Endothelial cell of umbilical vein (primary cell): ENCODE data around the gene FMN1. TPM values are rescaled to one million over a fixed set of nuclear protein-coding genes. Genes with fewer than 3 reads are reported as not detected.
A peak's percentile ranks its signal among the peaks of the same experiment; 100 is the strongest.

Experiments
- BruUV-seq: library from RNA; stranded (reverse); fragments of 400-500 nt; replicated peaks from 2 replicates; lab custom pipeline; 2021; lab: Mats Ljungman, UMichigan
- CTCF ChIA-PET: fragments of 300-600, 350-600 bp; sonication (Branson Sonifier 250); formaldehyde crosslinking; loops from one replicate; lab custom pipeline; 2021; ENCODE audit warnings: antibody characterized with exemption, inconsistent platforms; lab: Charles Lee
- POLR2A ChIA-PET: fragments of 300-600, 350-600 bp; sonication (Branson Sonifier 250); formaldehyde crosslinking; loops from one replicate; lab custom pipeline; 2021; ENCODE audit warnings: antibody characterized with exemption, inconsistent platforms; lab: Charles Lee
- DNase-seq: peaks from one replicate; pipeline ENCODE4 v3.0.0-alpha.2; 2011; ENCODE audit warnings: low read depth, low spot score
- FAIRE-seq: peaks from 2 replicates; lab custom pipeline; 2011; peaks lifted over from hg19 to GRCh38; lab: Jason Lieb, UNC
- H2AFZ ChIP-seq: 2 replicates; pipeline ENCODE4 v1.6.0; 2012; ENCODE audit warnings: low read depth, low read length, control low read depth, inconsistent platforms
- H3K27ac ChIP-seq: 2 replicates; pipeline ENCODE4 v1.5.1; 2011; ENCODE audit warnings: low read depth, mild to moderate bottlenecking, control low read depth, low read length, moderate library complexity; ENCODE audit not compliant: insufficient read depth
- H3K27me3 ChIP-seq, 2 experiments: 2 replicates each; pipeline versions ENCODE4 v1.6.0 to v1.6.1; 2011; ENCODE audit warnings: low read length in 2 of 2, mixed read lengths in 1 of 2; ENCODE audit not compliant: control insufficient read depth in 2 of 2, insufficient read depth in 2 of 2
- H3K36me3 ChIP-seq, 2 experiments: 2 replicates in 1 of 2; 3 replicates in 1 of 2; pipeline ENCODE4 v1.5.1; 2011; ENCODE audit warnings: low read length in 2 of 2, mild to moderate bottlenecking in 1 of 2, moderate library complexity in 1 of 2; ENCODE audit not compliant: control insufficient read depth in 2 of 2, insufficient read depth in 2 of 2; ENCODE audit errors: extremely low read depth in 1 of 2
- H3K4me1 ChIP-seq: 3 replicates; pipeline ENCODE4 v1.5.1; 2011; ENCODE audit warnings: mild to moderate bottlenecking, low read length; ENCODE audit not compliant: control insufficient read depth, insufficient read depth; ENCODE audit errors: extremely low read depth
- H3K4me2 ChIP-seq: 2 replicates; pipeline ENCODE4 v1.6.1; 2011; ENCODE audit warnings: low read length, control low read depth, mixed read lengths; ENCODE audit not compliant: insufficient read depth
- H3K4me3 ChIP-seq, 3 experiments: fragments of 200-600 bp in 1 of 3; sonication (generic), shearing (Covaris generic) in 1 of 3; replicated peaks in 1 of 3; 2 replicates each; pipeline ENCODE4 v1.5.1; 2011 to 2016; ENCODE audit warnings: control low read depth in 3 of 3, low read length in 3 of 3, mild to moderate bottlenecking in 2 of 3, inconsistent platforms in 1 of 3, low read depth in 1 of 3, moderate library complexity in 1 of 3; ENCODE audit not compliant: insufficient read depth in 1 of 3
- H3K79me2 ChIP-seq: 2 replicates; pipeline ENCODE4 v1.6.0; 2012; ENCODE audit warnings: low read length, inconsistent platforms; ENCODE audit not compliant: control insufficient read depth, insufficient read depth
- H3K9ac ChIP-seq: replicated peaks from 2 replicates; pipeline ENCODE3; 2011; ENCODE audit warnings: low read length, control low read depth; ENCODE audit not compliant: insufficient read depth; ENCODE audit errors: extremely low read depth
- H3K9me1 ChIP-seq: replicated peaks from 3 replicates; pipeline ENCODE4 v1.6.0; 2011; ENCODE audit warnings: mild to moderate bottlenecking, low read length; ENCODE audit not compliant: control insufficient read depth, insufficient read depth; ENCODE audit errors: extremely low read depth
- H3K9me3 ChIP-seq: replicated peaks from 2 replicates; pipeline ENCODE4 v1.5.1; 2012; ENCODE audit warnings: low read length, inconsistent platforms; ENCODE audit not compliant: control insufficient read depth, insufficient read depth
- H4K20me1 ChIP-seq: replicated peaks from 2 replicates; pipeline ENCODE3; 2011; ENCODE audit warnings: mild to moderate bottlenecking, low read length; ENCODE audit not compliant: control insufficient read depth, insufficient read depth; ENCODE audit errors: extremely low read depth
- CTCF ChIP-seq, 2 donors: IDR thresholded peaks; 1 replicate in 1 of 2; 2 replicates in 1 of 2; pipeline ENCODE4 v1.5.1; 2011; ENCODE audit warnings: low read length in 2 of 2, mild to moderate bottlenecking in 2 of 2, moderate library complexity in 2 of 2, control low read depth in 1 of 2, inconsistent platforms in 1 of 2, low read depth in 1 of 2; ENCODE audit not compliant: insufficient read depth in 1 of 2; ENCODE audit errors: extremely low read depth in 1 of 2
- FOS ChIP-seq: IDR thresholded peaks from 2 replicates; pipeline ENCODE4 v1.6.1; 2011; ENCODE audit warnings: mild to moderate bottlenecking, low read length, moderate library complexity, borderline replicate concordance; ENCODE audit not compliant: insufficient read depth
- GATA2 ChIP-seq: IDR thresholded peaks from 2 replicates; pipeline ENCODE4 v1.7.0; 2011; ENCODE audit warnings: low read depth, mild to moderate bottlenecking, moderate library complexity, mixed read lengths, low read length; ENCODE audit not compliant: insufficient read length, insufficient read depth
- dilution Hi-C: fragments of 300-500 bp; cut with MboI; formaldehyde crosslinking; loops from one replicate; pipeline ENCODE4 v1.15.0; 2019; ENCODE audit warnings: low sequenced_read_pairs; ENCODE audit not compliant: extremely low pct_ligation_motif_present
- intact Hi-C: fragments of 100-400 bp; cut with micrococcal nuclease; formaldehyde crosslinking; loops from one replicate; pipeline ENCODE4 v1.10.0; 2022
- polyA plus RNA-seq, 4 experiments: library from polyadenylated mRNA; depleted of rRNA in 3 of 4; stranded (reverse) in 3 of 4; unstranded in 1 of 4; fragments of >200 nt; gene quantifications; 2 replicates each; pipeline versions ENCODE4 v1.2.1 to v1.2.3, GENCODE V29; 2011 to 2012; ENCODE audit warnings: missing spikeins in 1 of 4
- total RNA-seq: library from RNA; stranded (reverse); gene quantifications from 2 replicates; pipeline ENCODE4 v1.2.3, GENCODE V29; 2021

FMN1 gene
- total and polyA plus RNA-seq, 2 donors (not counting 3 experiments of a cell fraction or from before 2014, with no cell fraction given) = 0.01 to 0.29 TPM

- CTCF ChIA-PET = interaction anchor here (1.1 to 2.8 kb wide), 5 partner anchors 44 to 504 kb away, joined by 5 to 31 read pairs (median 9); no protein-coding TSS in a partner anchor
- intact Hi-C loops (loop anchor here (2.0 to 10.0 kb wide), 4 partner anchors 147 to 731 kb away; partner anchors contain the start of gene CHRM5), dilution Hi-C loops (no loop called here)
- H3K79me2 ChIP-seq = no peaks in the 10 kb centered on the region
- H3K9me3 ChIP-seq = no peaks in the 10 kb centered on the region
- H3K9me1 ChIP-seq = no peaks in the 10 kb centered on the region
- POLR2A ChIA-PET = no interaction called here
- peaks cover 9% of the 10 kb centered on the region in 2 experiments for H3K27me3 ChIP-seq
- no peak overlapping the region for H3K4me3 ChIP-seq
- no peak overlapping the region for H3K4me2 ChIP-seq
- H3K4me1 ChIP-seq = no peaks in the 10 kb centered on the region
- TF ChIP-seq CTCF (IDR thresholded peaks at IDR 0.05; ENCODE audit: extremely low read depth in 1 of 2, insufficient read depth in 1 of 2, low read depth in 1 of 2, low read length in 2 of 2) (peak; percentile 21 to 39), FOS (no peak)
- no peak overlapping the region for H3K27ac ChIP-seq
- H2AFZ ChIP-seq = no peak overlapping the region
- peak; percentile 41 for DNase-seq
- no TSS peak for BruUV-seq
- no peaks in the 10 kb centered on the region for H4K20me1 ChIP-seq
- H3K36me3 ChIP-seq = no peaks in the 10 kb centered on the region
- FAIRE-seq = no peak
- no peak overlapping the region for H3K9ac ChIP-seq
Measured at GRCh38 chr15:33234020-33234461, 39.5 kb upstream of the FMN1 start.

GRCh38 chr15:33226559-33227181, 32.2 kb upstream of the FMN1 start:
- no peaks in the 10 kb centered on the region for H3K4me1 ChIP-seq
- H4K20me1 ChIP-seq = no peaks in the 10 kb centered on the region
- H2AFZ ChIP-seq = no peak overlapping the region
- POLR2A ChIA-PET = no interaction called here
- dilution Hi-C loops (no loop called here), intact Hi-C loops (no loop called here)
- CTCF ChIA-PET = interaction anchor here (0.9 kb wide), 1 partner anchor 10 kb away, joined by 3 read pairs; no protein-coding TSS in a partner anchor
- BruUV-seq = no TSS peak
- no peaks in the 10 kb centered on the region for H3K36me3 ChIP-seq
- peak; percentile 58 for DNase-seq
- no peak overlapping the region for H3K9ac ChIP-seq
- no peak for FAIRE-seq
- no peaks in the 10 kb centered on the region for H3K9me3 ChIP-seq
- TF ChIP-seq GATA2 (no peak), CTCF (IDR thresholded peaks at IDR 0.05; ENCODE audit: extremely low read depth in 1 of 2, insufficient read depth in 1 of 2, low read depth in 1 of 2, low read length in 2 of 2) (peak; percentile 9 to 47)
- no peaks in the 10 kb centered on the region for H3K9me1 ChIP-seq
- H3K27me3 ChIP-seq = no peaks in the 10 kb centered on the region
- H3K4me3 ChIP-seq = no peak overlapping the region
- H3K79me2 ChIP-seq = no peaks in the 10 kb centered on the region
- H3K4me2 ChIP-seq = no peak overlapping the region
- H3K27ac ChIP-seq = no peak overlapping the region
